Breast epithelium (tissue), 4 donors: Measurements from ENCODE around the gene MYL4. TPM values are rescaled to one million over a fixed set of nuclear protein-coding genes. Genes with fewer than 3 reads are reported as not detected.

Source experiments
- DNase-seq, 2 donors: peaks; one replicate each; pipeline ENCODE4 v3.0.0-alpha.2; 2019; ENCODE audit warnings: low spot score in 2 of 2
- H3K27ac ChIP-seq, 2 donors: fragments of 200-600 bp; sonication (generic) in 1 of 2; one replicate each; pipeline ENCODE4 v1.5.1; 2016 to 2019; ENCODE audit warnings: mild to moderate bottlenecking in 1 of 2
- H3K27me3 ChIP-seq, 2 donors: fragments of 200-600 bp; sonication (generic) in 1 of 2; one replicate each; pipeline versions ENCODE4 v1.5.1 to v1.6.0; 2017 to 2019; ENCODE audit warnings: control low read depth in 1 of 2, mild to moderate bottlenecking in 1 of 2
- H3K36me3 ChIP-seq: fragments of 200-600 bp; one replicate; pipeline ENCODE4 v1.5.1; 2019
- H3K4me1 ChIP-seq, 2 donors: fragments of 200-600 bp; sonication (generic); one replicate each; pipeline ENCODE4 v1.5.1; 2016 to 2019; ENCODE audit warnings: control low read depth in 1 of 2
- H3K4me3 ChIP-seq, 3 donors: fragments of 200-600 bp; sonication (generic); 1 replicate in 2 of 3; 2 replicates in 1 of 3; pipeline ENCODE4 v1.5.1; 2016 to 2019; ENCODE audit warnings: mild to moderate bottlenecking in 3 of 3, moderate library complexity in 2 of 3
- H3K9me3 ChIP-seq, 2 donors: fragments of 200-600 bp; sonication (generic) in 1 of 2; one replicate each; pipeline ENCODE4 v1.5.1; 2016 to 2019; ENCODE audit warnings: control low read depth in 1 of 2
- POLR2A ChIP-seq: fragments of 450-650 bp; IDR thresholded peaks from one replicate; pipeline ENCODE4 v1.6.1; 2016; ENCODE audit warnings: antibody characterized with exemption, mild to moderate bottlenecking, moderate library complexity
- POLR2AphosphoS5 ChIP-seq, 3 donors: sonication (generic); formaldehyde crosslinking; IDR thresholded peaks; one replicate each; pipeline ENCODE4 v1.6.1; 2017; ENCODE audit warnings: antibody characterized with exemption in 3 of 3
- intact Hi-C: fragments of 100-400 bp; cut with DNase I; formaldehyde crosslinking; loops from one replicate; pipeline ENCODE4 v1.15.1; 2023; ENCODE audit warnings: low total_unique reads
- total RNA-seq, 3 donors: library from RNA; depleted of rRNA; stranded (reverse); fragments of >200 nt; gene quantifications; one replicate each; pipeline ENCODE4 v1.1.0, GENCODE V29; 2016
- TF ChIP-seq, protein P1 (sequence below), 3 donors: fragments of 450-650 bp; IDR thresholded peaks; one replicate each; pipeline ENCODE4 v1.5.1; 2016 to 2017; ENCODE audit warnings: antibody characterized with exemption in 3 of 3, mild to moderate bottlenecking in 3 of 3, moderate library complexity in 3 of 3

Gene MYL4
- total RNA-seq, 3 donors from 2014 or later, result not detected

DNA sequence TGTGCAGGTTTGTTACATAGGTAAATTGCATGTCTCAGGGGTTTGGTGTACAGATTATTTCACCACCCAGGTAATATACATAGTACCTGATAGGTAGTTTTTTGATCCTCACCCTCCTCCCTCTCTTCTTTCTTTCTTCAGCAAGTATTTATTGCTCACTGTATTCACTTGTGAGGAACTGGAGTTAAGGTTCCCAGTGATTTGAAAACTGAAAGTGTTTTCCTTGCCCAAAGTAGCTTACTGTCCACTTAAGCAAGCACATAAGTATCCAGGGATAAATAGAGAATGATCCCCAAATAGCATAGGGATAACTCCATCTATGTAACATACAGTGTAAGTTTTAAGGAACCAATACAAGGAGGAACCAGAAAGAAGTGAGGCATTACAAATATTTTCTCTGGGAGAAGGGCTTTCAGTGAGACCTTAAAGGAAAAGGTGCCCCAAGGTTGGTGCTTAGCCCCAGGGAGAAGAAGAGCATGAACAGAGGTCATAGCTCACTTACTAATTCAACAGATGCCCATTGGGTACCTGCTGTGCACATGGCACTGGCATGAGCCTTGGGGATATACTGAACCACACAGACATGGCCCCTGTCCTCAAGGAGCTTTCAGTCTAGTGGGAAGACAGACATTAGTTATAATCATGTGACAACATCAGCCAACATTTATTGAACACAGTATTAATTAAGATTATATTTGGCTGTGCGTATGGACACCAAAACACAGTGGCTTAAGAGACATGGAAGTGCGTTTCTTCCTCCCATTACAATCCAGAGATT is 17.0 kb downstream of the MYL4 start:
- no peak for DNase-seq
- Histone ChIP-seq H3K36me3 (no peaks in the 10 kb centered on the region), H3K27ac (peak overlapping the region; percentile 77 to 87), H3K4me3 (no peak overlapping the region), H3K27me3 (no peaks in the 10 kb centered on the region), H3K9me3 (no peaks in the 10 kb centered on the region), H3K4me1 (peaks cover 0 to 3% of the 10 kb centered on the region in 2 donors)
- TF ChIP-seq, protein P1, sequence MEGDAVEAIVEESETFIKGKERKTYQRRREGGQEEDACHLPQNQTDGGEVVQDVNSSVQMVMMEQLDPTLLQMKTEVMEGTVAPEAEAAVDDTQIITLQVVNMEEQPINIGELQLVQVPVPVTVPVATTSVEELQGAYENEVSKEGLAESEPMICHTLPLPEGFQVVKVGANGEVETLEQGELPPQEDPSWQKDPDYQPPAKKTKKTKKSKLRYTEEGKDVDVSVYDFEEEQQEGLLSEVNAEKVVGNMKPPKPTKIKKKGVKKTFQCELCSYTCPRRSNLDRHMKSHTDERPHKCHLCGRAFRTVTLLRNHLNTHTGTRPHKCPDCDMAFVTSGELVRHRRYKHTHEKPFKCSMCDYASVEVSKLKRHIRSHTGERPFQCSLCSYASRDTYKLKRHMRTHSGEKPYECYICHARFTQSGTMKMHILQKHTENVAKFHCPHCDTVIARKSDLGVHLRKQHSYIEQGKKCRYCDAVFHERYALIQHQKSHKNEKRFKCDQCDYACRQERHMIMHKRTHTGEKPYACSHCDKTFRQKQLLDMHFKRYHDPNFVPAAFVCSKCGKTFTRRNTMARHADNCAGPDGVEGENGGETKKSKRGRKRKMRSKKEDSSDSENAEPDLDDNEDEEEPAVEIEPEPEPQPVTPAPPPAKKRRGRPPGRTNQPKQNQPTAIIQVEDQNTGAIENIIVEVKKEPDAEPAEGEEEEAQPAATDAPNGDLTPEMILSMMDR (IDR thresholded peaks at IDR 0.05), result no peak
- TF ChIP-seq POLR2A, result no peak
- no peak for TF ChIP-seq POLR2AphosphoS5 (IDR thresholded peaks at IDR 0.05)
- intact Hi-C loops, result no loop called here

DNA sequence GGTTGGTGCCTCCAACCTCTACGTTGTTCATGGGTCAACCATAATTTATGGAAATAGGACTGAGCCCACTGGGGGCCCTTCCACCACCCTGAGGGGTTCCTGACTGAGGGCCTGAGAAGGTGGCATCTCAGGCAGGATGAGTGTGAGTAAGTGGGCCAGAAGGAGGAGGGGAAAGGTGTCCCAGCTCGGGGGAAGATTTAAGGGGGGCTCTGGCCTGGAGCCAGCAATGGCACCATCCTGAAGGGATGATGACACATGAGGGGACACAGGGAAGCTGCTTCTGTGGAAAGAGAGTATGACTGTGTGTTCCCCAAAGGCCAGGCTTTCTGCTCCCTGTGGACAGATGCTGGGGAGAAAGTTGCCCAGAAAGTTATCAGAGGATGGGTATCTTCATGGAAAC is 18.7 kb downstream of the MYL4 start:
- Histone ChIP-seq H3K4me3 (no peak overlapping the region), H3K27me3 (no peaks in the 10 kb centered on the region), H3K9me3 (no peaks in the 10 kb centered on the region), H3K4me1 (peaks cover 0 to 3% of the 10 kb centered on the region in 2 donors), H3K36me3 (no peaks in the 10 kb centered on the region), H3K27ac (no peak overlapping the region)
- intact Hi-C loops, result loop anchor here (1.0 kb wide), 1 partner anchor 84 kb away; no protein-coding TSS in a partner anchor
- TF ChIP-seq POLR2A (no peak), POLR2AphosphoS5 (IDR thresholded peaks at IDR 0.05) (no peak)
- TF ChIP-seq, protein P1 (IDR thresholded peaks at IDR 0.05), result no peak
- DNase-seq, result no peak

DNA sequence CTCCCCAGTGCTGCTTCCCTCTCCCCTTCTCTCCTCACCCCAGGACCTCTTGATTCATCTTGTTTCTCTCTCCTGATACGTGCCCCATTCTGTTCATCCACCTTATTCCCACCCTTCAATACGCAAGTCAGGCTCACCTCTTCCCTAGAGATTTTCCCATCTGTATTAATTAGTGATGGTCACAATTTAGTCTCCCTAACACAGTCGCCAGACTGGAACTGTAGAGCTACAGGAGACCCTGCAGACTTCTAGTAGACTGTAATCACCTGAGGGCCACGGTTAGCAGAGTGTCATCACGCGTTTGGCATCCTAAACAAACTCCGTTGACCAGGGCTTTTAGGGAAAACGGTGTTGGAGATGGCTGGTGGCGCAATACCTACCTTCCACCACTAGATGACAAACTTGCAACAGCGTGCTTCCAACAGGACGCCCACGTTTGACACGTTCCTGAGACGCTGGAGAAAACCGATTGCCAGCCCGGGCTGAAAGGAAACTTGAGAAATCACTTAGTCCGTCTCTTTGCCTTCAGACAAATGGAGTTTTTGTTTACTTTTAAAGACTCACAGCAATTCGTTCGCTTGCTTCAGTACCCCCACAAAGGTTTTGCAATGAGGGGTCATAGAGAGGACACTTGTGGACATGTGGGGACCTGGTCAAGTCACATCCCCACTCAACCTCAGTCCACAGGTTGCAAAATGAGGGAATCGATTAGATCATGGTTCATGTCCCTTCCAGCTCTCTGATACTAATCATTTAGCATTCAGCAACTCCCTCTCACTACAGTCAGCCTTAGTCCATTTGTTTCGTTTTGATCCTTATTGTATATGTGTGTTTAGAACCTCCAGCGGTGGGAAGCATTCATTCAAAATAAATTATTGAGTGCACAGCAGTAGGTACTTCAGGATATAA is 20.6 kb downstream of the MYL4 start:
- Histone ChIP-seq H3K27me3 (no peaks in the 10 kb centered on the region), H3K36me3 (no peaks in the 10 kb centered on the region), H3K4me3 (peak overlapping the region; percentile 10 to 55 (median 32)), H3K27ac (peak overlapping the region; percentile 69 to 70), H3K4me1 (peaks cover 0 to 3% of the 10 kb centered on the region in 2 donors), H3K9me3 (no peaks in the 10 kb centered on the region)
- DNase-seq, result peak; percentile 83 to 88
- intact Hi-C loops, result no loop called here
- TF ChIP-seq, protein P1 (IDR thresholded peaks at IDR 0.05), result peak; percentile 98 to 99 (median 98)
- TF ChIP-seq POLR2A (no peak), POLR2AphosphoS5 (IDR thresholded peaks at IDR 0.05) (peak; percentile 75 to 93 (median 77))

DNA sequence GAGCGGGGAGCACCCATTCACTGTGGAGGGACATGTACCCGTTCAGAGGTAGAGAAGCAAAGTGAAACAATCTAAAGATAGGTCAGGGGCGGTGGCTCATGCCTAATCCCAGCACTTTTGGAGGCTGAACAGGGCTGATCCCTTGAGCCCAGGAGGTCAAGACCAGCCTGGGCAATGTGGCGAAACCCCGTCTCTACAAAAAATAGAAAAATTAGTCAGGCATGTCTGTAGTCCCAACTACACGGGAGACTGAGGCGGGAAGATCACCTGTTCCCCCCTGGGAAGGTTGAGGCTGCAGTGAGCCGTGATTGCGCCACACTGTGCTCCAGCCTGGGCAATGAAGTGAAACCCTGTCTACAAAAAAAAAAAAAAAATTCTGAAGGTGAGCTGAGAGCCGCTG is 21.7 kb downstream of the MYL4 start:
- Histone ChIP-seq H3K9me3 (no peaks in the 10 kb centered on the region), H3K4me1 (peaks cover 0 to 3% of the 10 kb centered on the region in 2 donors), H3K27me3 (no peaks in the 10 kb centered on the region), H3K36me3 (no peaks in the 10 kb centered on the region), H3K4me3 (no peak overlapping the region), H3K27ac (peak overlapping the region in 1 of 2 donors; percentile 70)
- no peak for DNase-seq
- no peak for TF ChIP-seq POLR2A
- TF ChIP-seq, protein P1 (IDR thresholded peaks at IDR 0.05), result no peak
- TF ChIP-seq POLR2AphosphoS5 (IDR thresholded peaks at IDR 0.05), result no peak
- intact Hi-C loops, result no loop called here
